GM19025 (cell line): ENCODE results near the gene DNASE1.

Experiments used
- ATAC-seq: cut with Tn5 transposase; IDR thresholded peaks from one replicate; pipeline ENCODE4 v1.9.1; 2021; ENCODE audit warnings: mild to moderate bottlenecking, low read depth, moderate library complexity; ENCODE audit not compliant: unreplicated experiment

The DNASE1 gene

DNA sequence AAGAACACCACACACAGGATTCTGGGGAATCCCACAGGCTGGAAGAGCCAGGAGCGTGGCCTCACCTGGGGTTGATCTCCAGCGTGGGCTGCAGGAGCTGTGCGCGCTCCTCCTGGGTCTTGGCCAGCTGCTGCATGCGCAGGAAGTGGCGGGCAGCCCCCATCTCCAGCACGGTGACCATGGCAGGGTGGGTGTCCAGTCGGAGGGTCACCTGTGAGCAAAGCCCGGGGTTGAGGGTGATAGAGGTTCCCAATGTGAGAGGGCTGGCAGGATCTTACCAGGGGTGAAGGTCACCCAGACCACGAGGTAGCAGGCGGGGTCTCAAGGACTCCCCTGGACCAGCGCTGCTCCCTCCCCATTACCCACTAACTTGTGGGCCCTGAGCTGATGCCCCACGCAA is 7.4 kb downstream of the DNASE1 start:
- no peak for ATAC-seq

DNA sequence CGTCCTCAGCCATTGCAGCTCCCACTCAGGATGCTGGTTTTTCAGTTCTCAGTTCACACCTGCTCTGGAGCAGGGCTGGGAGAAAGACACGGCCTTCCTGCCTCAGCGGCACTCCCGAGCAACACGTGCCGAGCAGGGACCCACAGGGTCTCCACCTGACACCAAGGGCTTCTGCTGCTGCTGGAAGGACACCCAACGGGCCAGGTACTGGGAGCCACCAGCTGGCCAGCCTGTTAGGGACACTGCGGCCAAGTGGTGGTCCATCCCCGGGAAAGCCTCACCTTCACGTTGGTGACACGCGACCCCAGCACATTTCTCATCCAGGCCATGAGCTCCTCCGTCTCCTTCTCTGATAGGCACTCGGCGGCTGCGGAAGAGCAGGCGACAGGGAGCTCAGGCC is 8.1 kb downstream of the DNASE1 start:
- ATAC-seq: no peak

DNA sequence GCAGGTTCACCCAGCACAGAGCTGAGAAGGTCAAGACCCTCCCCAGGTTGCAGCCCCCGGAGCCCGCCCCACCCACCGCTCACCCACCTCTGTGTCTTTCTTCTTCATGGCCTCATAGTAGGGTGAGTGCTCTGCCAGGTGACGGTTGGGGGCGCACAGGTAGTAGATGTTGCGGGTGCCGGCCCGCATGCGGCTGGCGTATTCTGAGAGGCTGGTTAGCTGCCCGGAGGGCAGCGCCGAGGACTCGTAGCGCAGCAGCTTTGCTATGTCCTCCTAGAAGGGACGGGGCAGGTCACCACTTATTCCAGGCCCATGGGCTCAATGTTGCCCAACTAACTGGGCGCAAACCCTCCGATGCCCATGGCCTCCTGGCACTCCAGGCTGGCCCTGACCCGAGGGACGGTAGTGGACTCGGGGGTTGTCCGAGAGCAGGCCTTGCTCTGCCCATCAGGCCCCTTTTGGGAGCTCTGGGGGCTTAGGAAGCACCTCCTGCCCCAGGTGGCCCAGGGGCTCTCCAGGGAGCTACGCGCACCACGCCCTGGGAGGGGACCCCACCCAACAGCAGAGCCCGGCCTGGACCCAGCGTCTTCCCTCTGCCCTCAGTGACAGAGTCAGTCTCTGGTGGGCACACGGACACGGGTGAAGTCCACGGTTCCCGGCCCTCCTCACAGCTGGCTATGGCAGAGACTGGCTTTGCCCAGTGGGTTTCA is 9.9 kb downstream of the DNASE1 start:
- ATAC-seq: no peak

DNA sequence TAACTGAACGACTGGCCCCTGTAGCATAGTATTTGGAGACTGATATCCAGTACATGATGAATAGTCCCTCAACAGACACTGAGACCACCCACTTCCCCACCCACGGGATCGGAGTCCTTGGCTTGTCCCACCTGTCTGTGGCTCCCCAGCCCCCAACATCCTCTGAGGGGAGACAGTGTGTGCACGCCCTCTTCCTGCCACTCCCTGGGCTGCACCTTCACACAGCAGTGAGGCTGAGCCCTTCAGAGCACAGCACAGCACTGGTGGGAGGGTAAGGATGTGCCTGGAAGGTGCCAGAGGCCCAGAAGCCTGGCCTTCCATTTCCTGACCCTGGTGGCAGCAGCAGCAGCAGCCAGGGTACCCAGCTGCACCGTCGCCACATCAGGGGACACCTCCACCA is 11.0 kb downstream of the DNASE1 start:
- ATAC-seq: no peak

DNA sequence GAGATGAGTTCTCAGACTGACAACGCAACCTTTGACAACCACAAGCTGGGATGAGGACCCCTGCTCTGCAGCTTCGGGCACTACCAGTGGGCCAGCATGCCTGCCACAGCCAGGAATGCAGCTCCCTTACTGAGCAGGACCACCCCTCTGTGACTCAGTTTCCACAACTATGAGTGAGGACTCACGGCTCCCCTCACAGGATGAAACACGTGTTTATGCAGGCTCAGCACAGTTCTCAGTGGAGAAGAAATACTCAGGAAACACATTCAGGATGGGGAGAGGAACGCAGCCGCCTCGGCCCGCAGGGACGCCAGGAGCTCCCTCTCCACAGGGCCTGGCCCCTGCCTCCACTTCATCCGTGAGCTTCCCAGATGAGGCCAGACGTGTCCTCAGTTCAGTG is 14.1 kb downstream of the DNASE1 start:
- ATAC-seq: no peak

DNA sequence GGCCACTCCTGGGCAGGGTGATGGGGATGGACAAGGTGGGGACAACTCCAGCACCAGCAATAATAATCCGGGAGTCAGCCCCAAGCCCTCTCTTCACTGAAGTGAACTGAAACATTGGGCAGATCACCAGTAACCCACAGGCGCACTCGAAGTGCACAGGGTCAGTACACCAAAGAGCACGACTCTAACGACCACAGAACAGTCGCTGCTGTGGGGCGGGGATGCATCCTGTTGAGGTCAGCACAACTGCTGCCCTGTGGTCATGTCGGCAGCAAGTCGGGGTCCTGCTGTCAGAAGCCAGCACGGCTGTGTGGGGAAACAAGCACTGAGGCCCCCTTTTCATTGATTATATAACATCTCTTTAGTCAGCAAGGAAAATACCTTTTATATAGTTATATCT is 14.6 kb downstream of the DNASE1 start:
- no peak for ATAC-seq

DNA sequence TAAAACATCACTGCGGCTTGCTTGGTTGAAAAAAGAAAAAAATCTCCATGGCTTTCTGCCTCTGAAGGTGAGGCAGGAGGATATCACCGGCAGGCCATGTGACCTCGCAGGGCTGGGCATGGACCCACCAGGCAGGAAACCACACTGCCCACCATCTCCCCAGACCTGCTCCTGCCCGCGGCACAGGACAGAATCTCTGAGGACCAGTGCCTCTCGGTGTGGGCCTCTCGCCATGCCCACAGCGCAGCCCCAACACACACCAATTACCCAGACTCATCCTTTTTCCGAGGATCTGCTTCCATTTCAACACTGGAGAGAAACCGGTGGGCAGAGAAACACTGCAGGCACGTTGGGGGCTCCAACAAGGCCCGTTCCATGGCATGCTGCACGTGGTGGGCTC is 16.2 kb downstream of the DNASE1 start:
- no peak for ATAC-seq

DNA sequence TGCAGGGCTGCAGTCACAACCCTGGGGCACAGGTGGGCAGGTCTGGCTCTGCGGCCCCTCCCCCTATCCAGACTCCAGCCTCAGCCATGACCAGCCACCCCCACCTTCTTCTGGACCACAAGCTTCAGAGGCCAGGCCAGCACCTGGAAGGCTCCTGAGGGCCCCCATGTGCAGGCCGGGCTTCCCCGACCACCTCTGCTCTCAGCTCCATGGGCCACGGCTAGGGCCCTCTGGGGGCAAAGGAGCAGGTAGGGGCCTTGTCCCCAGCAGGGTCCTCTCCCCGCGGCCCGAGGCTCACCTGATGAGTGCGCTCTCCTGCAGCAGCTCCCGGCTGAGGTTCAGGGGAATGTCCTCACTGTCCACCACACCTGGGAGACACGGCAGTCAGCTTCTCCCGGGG is 16.9 kb downstream of the DNASE1 start:
- no peak for ATAC-seq

DNA sequence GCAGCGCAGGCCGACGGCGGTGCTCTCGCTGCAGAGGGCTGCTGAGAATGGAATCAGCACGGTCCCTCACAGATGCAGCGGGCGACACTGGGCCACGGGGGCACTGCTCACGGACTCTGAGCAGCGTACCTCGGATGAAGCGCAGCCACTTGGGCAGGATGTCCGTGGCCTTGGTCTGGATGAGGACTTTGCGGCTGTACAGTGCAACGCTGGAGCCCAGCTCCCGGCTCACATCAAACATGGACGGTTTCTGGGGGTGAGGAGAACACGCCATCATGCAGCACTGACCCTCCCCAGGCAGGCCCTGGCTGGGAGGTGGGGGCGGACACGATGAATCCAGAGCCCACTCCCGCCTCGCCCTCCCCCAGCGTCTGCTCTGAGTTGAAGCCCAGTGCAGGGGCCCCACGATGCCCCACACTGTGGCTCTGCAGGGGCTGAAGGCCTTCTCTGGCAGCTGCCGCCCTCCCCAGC is 18.1 kb downstream of the DNASE1 start:
- ATAC-seq: no peak

DNA sequence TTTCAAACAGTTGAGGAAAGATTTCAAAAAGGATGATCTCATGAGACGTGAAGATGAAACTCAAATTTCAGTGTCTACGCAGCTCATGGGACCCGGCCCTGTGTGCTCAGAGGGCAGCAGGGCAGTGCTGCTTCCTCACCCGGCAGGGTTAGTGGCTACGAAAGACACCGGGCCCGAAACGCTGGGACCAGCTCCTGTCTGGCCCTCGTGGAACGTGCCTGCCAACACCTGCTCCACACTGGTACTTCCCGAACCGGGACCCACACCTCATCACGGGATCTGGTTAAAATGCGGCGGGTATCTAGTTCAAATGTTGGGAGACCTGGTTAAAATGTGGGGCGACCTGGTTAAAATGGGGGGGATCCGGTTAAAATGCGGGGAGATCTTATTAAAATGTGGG is 18.7 kb downstream of the DNASE1 start:
- no peak for ATAC-seq

DNA sequence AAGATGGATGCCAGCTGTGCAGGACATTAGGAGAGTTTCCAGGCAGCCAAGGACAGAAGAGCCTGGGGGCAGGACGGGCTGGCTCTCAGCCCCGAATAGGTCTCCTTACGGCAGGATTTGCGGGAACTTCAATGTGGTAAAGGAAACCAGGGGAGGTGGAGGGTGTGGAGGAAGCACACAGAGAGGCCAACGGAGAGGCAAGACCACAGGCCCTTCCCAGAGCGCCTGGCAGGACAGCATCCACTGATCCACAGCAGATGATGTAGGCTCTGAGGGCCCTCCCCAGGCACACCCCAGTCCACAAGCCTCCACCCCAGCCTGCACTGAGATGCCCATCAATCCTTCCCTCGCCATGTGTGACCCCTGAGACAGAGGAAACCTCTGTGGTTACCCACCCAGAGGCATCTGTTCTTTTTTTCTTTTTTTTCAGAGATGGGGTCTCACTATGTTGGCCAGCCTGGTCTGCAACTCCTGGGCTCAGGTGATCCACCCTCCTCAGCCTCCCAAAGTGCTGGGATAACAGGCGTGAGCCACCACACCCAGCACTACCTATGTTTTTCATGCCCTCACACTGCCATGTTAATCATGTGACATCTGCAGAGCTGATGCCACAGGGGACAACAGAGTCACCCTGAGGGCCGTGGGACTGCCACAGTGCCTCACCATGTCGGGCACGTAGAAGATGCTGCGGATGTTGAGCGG is 19.3 kb downstream of the DNASE1 start:
- ATAC-seq: no peak

DNA sequence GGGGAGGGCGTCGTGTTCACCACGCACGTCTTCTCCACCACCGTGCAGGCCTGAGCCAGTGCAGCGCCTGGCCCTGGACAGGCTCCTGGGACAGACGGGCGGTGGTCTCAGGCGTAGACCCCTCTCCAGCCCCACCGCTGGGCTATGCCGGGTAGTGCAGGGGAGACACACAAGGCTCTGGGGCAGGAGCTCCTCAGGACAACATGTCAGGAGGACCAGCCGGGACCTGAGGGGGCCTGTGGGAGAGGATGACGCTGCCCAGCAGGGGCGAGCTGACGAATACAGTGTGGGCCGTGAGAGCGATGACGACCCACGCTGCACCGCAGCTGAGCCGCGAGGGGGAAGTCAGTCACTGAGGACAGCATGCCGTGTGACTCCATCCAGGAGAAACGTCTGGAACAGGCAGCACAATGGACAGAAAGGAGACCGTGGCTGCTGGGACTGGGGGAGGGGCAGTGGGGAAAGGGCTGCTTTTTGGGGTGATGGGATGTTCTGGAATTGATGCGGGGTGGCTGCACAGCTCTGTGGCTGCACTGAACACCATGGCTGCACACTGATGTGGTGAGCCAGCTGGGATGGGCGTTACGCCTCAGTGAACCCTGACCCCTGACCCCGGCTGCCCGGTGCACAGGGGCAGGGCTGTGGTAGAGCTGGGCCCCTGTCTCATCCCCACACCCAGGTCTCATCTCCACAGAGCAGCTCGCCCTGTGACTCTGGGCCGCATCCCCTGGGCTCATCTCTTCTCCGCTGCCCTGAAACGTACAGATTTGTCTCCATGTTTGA is 20.2 kb downstream of the DNASE1 start:
- no peak for ATAC-seq

DNA sequence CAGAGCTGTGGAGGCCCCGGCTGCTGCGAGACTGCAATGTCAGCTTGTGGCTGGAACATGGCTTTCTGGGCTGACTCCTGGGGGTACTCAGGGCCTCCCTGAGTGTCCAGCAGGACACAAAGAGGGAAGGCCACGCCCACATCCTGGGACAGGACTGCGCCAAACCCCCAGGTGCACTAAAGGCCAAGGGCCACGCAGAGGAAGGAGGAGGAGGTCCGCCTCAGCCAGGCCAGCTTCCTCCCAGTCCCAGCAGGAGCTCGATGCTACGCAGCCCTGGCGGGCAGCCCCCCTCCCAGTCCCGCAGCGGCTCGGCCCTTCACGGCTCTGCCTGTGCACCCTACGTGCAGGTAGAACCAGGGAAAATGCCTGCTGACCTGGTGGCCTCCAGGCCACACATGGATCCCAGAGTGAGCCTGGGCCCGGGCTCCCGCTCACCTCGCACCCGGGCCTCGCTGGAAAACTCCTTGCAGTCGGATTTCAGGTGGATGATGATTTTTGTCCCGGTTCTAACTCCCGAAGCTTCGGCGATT is 21.2 kb downstream of the DNASE1 start:
- ATAC-seq: no peak

DNA sequence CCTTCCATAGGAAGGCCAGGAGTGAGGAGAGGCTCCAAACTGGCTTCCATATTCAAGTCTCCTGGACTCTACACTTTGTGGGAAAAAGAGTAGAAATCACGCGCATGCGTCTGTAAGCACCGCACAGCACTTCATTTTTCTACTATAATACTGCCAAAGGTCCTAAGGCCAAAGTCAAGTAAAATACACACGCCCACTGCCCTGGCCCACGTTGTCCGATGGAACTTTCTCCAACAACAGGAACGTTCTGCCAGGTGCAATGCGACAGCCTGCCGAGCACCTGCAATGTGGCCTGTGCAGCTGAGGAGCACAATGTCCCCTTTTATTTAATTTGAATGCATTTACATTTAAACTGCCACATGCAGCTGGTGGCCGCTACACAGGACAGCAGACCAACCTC is 23.5 kb downstream of the DNASE1 start:
- no peak for ATAC-seq

DNA sequence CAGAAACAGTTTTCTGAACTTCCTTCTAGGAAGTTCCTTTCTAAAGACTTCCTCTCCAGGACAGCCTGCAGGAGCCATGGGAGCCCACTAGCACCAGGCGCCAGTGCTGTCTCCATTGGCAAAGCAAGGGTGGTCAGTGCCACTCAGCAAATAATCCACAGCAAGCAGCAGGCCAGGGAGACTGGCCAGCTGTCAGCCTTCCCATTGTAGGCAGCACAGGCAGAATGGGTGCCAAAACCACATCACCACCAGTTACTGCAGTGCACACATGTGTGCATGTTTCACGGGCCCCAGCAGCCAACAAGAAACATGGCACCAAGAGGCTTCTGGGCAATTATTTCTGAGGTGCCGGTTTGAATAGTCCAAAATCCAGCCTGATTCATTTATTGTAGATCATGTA is 26.7 kb downstream of the DNASE1 start:
- ATAC-seq: no peak

DNA sequence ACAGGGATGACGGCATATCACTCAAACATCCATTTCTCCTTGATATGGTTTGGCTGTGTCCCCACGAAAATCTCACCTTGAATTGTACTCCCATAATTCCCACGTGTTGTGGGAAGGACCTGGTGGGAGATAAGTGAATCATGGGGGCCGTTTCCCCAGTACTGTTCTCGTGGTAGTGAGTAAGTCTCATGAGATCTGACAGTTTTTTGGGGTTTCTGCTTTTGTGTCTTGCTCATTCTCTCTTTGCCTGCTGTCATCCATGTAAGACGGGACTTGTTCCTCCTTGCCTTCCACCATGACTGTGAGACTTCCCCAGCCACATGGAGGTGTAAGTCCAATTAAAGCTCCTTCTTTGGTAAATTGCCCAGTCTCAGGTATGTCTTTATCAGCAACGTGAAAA is 32.5 kb downstream of the DNASE1 start:
- ATAC-seq: no peak

DNA sequence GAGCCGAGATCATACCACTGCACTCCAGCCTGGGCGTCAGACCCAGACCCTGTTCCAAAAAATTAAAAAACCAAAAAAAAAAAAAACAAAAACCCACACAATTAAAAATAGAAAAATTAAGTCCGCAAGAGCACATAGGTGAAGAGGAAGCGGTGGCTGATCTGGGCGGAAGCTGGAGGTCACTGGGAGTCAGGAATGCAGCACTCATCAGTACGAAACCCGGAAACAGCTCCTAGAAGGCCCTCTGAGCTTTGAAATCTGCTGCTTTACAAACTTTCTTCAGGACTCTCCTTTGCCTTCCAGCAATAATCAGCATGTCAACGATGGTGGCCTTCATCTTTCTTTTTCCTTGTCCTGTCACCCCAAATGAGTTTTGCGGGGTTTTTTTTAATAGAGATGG is 33.3 kb downstream of the DNASE1 start:
- no peak for ATAC-seq

DNA sequence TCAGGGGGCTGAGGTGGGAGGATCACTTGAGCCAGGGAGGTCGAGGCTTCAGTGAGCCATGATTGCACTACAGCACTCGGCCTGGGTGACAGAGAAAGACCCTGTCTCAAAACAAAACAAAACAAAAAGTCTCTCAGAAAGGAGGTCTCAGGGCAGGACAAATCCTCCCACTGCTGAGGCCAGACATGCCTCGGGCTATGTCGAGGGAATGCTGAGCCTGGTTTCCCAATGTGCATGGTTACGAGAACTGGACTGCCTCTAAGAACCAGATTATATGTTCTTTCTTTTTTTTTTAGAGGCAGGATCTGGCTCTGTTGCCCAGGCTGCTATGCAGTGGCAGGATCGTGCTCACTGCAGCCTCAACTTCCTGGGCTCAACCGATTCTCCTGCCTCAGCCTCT is 35.2 kb downstream of the DNASE1 start:
- ATAC-seq: no peak

DNA sequence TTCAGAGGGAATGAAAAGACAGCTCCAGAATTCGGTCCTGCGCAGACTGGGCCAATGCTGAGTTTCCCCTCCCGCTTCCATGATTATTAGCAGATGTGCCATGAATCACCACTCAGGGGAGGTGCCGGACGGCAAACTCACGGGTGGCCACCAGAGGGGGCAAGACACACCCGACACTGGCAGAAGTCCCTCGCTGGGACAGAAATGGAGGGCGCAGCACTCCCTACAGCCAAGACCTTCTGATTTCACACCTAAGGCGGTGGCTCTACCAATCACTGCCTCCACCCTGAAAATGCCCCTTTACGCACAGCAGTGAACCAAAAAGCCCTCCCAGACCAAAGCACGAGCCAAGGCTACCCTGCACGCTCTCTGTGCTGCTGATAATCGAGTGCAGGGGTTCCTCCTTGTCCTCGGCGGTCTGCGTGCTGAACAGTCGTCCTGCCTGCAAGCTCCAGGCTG is 36.0 kb downstream of the DNASE1 start:
- ATAC-seq: no peak

DNA sequence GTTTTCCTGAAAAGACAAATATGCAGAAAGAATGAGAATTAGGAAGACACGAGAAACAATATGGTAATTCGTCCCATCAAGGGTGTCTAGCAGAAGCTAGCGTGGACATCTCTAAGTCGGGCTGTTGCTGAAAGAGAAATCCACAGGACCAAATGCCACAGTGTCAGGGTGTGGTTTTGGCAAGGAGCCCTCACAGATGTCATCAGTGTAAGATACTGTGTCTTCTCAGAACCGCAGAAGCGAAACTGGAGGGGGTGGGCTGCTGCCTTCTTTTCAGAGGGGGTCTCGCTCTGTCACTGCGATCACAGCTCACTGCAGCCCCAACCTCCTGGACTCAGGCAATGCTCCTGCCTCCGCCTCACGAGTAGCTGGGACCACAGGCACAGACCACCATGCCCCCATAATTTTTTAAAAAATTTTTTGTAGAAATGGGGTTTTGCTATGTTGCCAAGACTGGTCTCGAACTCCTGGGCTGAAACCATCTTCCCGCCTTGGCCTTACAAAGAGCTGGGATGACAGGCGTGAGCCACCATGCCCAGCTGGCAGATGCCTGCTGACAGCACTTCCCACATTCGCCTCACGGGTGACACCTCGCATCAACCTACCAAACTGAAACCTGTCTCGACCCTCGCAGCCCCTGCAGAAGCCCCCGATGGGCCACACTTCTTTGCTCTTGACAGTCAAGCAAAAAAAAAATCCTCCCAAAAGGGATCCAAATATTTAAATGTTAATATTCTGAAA is 36.7 kb downstream of the DNASE1 start:
- ATAC-seq: no peak

DNA sequence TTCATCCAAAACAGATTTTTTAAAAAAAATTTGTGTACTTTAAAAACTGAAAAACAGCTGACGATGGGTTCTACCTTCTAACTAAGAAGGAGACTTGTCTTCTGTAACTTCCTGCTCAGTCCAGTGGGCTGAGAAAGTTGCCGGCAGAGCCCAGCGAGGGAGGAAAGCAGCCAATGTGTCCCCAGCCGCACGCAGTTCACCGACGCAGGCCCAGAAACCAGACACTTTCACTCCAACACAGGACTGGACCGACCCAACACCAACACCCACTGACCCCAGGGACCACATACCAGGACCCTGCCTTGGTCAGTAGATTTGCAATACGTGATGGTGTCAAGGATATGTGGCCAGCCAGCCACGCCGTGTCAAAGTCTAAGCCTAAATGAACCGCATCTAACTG is 37.3 kb downstream of the DNASE1 start:
- ATAC-seq: no peak
